H9 (cell line): ENCODE results near the gene RAC2. TPM values are rescaled to one million over a fixed set of nuclear protein-coding genes. Genes with fewer than 3 reads are reported as not detected.

Experiments used
- DNase-seq: peaks from one replicate; pipeline ENCODE4 v3.0.0-alpha.2; 2017
- H2AFZ ChIP-seq: one replicate; pipeline ENCODE4 v1.6.1; 2013; ENCODE audit warnings: mild to moderate bottlenecking, low read length, control low read depth, moderate library complexity
- H2AK5ac ChIP-seq: 2 replicates; pipeline ENCODE4 v1.6.1; 2013; ENCODE audit warnings: low read length, control low read depth, mixed read lengths; ENCODE audit not compliant: insufficient read length
- H2BK120ac ChIP-seq: one replicate; pipeline ENCODE4 v1.6.1; 2013; ENCODE audit warnings: low read depth, mild to moderate bottlenecking, low read length, control low read depth, inconsistent platforms; ENCODE audit not compliant: poor library complexity, severe bottlenecking
- H2BK12ac ChIP-seq: 2 replicates; pipeline ENCODE4 v1.6.1; 2013; ENCODE audit warnings: low read length, control low read depth, mixed read lengths, low read depth; ENCODE audit not compliant: insufficient read length
- H2BK15ac ChIP-seq: 2 replicates; pipeline ENCODE4 v1.6.1; 2013; ENCODE audit warnings: low read depth, low read length, control low read depth
- H2BK20ac ChIP-seq: one replicate; pipeline ENCODE4 v1.6.1; 2013; ENCODE audit warnings: low read depth, mild to moderate bottlenecking, low read length, control low read depth, inconsistent platforms; ENCODE audit not compliant: poor library complexity, severe bottlenecking
- H2BK5ac ChIP-seq: 2 replicates; pipeline ENCODE4 v1.6.1; 2013; ENCODE audit warnings: low read length, control low read depth, mixed read lengths; ENCODE audit not compliant: insufficient read length
- H3K14ac ChIP-seq: 2 replicates; pipeline ENCODE4 v1.6.1; 2013; ENCODE audit warnings: low read length, control low read depth; ENCODE audit not compliant: insufficient read depth
- H3K18ac ChIP-seq: 2 replicates; pipeline ENCODE4 v1.6.1; 2013; ENCODE audit warnings: low read depth, mild to moderate bottlenecking, mixed read lengths, low read length, control low read depth; ENCODE audit not compliant: insufficient read length
- H3K23ac ChIP-seq: 2 replicates; pipeline ENCODE4 v1.6.1; 2013; ENCODE audit warnings: low read length, control low read depth, mixed read lengths, low read depth; ENCODE audit not compliant: insufficient read length
- H3K23me2 ChIP-seq: 2 replicates; pipeline ENCODE4 v1.6.1; 2013; ENCODE audit warnings: low read depth, mild to moderate bottlenecking, mixed read lengths, low read length, control low read depth; ENCODE audit not compliant: insufficient read length, poor library complexity, severe bottlenecking
- H3K27ac ChIP-seq: 2 replicates; pipeline ENCODE4 v1.5.1; 2013; ENCODE audit warnings: low read length, control low read depth, mixed read lengths, low read depth; ENCODE audit not compliant: insufficient read length
- H3K27me3 ChIP-seq: 2 replicates; pipeline ENCODE4 v1.6.1; 2013; ENCODE audit warnings: low read length, control low read depth, inconsistent platforms; ENCODE audit not compliant: insufficient read depth
- H3K4ac ChIP-seq: 2 replicates; pipeline ENCODE4 v1.6.1; 2013; ENCODE audit warnings: low read depth, mild to moderate bottlenecking, control low read depth, inconsistent platforms, low read length, moderate library complexity
- H3K4me1 ChIP-seq: 2 replicates; pipeline ENCODE4 v1.6.1; 2013; ENCODE audit warnings: low read length, control low read depth, inconsistent platforms; ENCODE audit not compliant: insufficient read depth
- H3K4me2 ChIP-seq: 2 replicates; pipeline ENCODE4 v1.6.1; 2013; ENCODE audit warnings: low read length, control low read depth, mixed read lengths; ENCODE audit not compliant: insufficient read length, insufficient read depth
- H3K56ac ChIP-seq: 2 replicates; pipeline ENCODE4 v1.6.1; 2013; ENCODE audit warnings: low read depth, mild to moderate bottlenecking, mixed read lengths, low read length, control low read depth; ENCODE audit not compliant: insufficient read length
- H3K79me1 ChIP-seq: 2 replicates; pipeline ENCODE4 v1.6.1; 2013; ENCODE audit warnings: low read depth, mild to moderate bottlenecking, moderate library complexity, low read length, control low read depth, inconsistent platforms; ENCODE audit not compliant: insufficient read depth, poor library complexity, severe bottlenecking
- H3K79me2 ChIP-seq: 2 replicates; pipeline ENCODE4 v1.6.1; 2013; ENCODE audit warnings: low read length, control low read depth, inconsistent platforms; ENCODE audit not compliant: insufficient read depth
- H3K9ac ChIP-seq: 2 replicates; pipeline ENCODE4 v1.6.1; 2013; ENCODE audit warnings: low read length, control low read depth, mixed read lengths; ENCODE audit not compliant: insufficient read length; ENCODE audit errors: extremely low read depth
- H3K9me3 ChIP-seq: one replicate; pipeline ENCODE4 v1.6.1; 2013; ENCODE audit warnings: low read depth, low read length, inconsistent platforms; ENCODE audit not compliant: control insufficient read depth
- H3T11ph ChIP-seq: one replicate; pipeline ENCODE4 v1.6.1; 2013; ENCODE audit warnings: mild to moderate bottlenecking, low read length, control low read depth, inconsistent platforms
- H4K20me1 ChIP-seq: one replicate; pipeline ENCODE4 v1.6.1; 2013; ENCODE audit not compliant: control insufficient read depth, insufficient read length, insufficient read depth
- H4K5ac ChIP-seq: 2 replicates; pipeline ENCODE4 v1.6.1; 2013; ENCODE audit warnings: low read depth, mild to moderate bottlenecking, mixed read lengths, low read length, control low read depth; ENCODE audit not compliant: insufficient read length
- H4K8ac ChIP-seq: replicated peaks from 2 replicates; pipeline ENCODE4 v1.6.1; 2013; ENCODE audit warnings: low read length, control low read depth, mixed read lengths, low read depth; ENCODE audit not compliant: insufficient read length
- H4K91ac ChIP-seq: 2 replicates; pipeline ENCODE4 v1.6.1; 2013; ENCODE audit warnings: low read depth, mild to moderate bottlenecking, moderate library complexity, mixed read lengths, low read length, control low read depth; ENCODE audit not compliant: insufficient read length
- H3K27ac Mint-ChIP-seq, 3 experiments: 2 replicates in 2 of 3; 3 replicates in 1 of 3; pipeline ENCODE4 v1.8.0; 2020 to 2021; ENCODE audit warnings: mixed read lengths in 3 of 3, mild to moderate bottlenecking in 1 of 3, moderate library complexity in 1 of 3
- H3K27me3 Mint-ChIP-seq: 2 replicates; pipeline ENCODE4 v1.8.0; 2021; ENCODE audit warnings: low read depth, mild to moderate bottlenecking, moderate library complexity, mixed read lengths
- H3K36me3 Mint-ChIP-seq, 3 experiments: 2 replicates in 2 of 3; 3 replicates in 1 of 3; pipeline ENCODE4 v1.8.0; 2020 to 2021; ENCODE audit warnings: low read depth in 3 of 3, mixed read lengths in 3 of 3; ENCODE audit not compliant: insufficient read depth in 1 of 3
- H3K4me1 Mint-ChIP-seq, 2 experiments: 2 replicates each; pipeline ENCODE4 v1.8.0; 2020; ENCODE audit warnings: mixed read lengths in 2 of 2
- H3K4me3 Mint-ChIP-seq, 2 experiments: 2 replicates in 1 of 2; 3 replicates in 1 of 2; pipeline ENCODE4 v1.8.0; 2020 to 2021; ENCODE audit warnings: mild to moderate bottlenecking in 2 of 2, mixed read lengths in 2 of 2, moderate library complexity in 1 of 2
- H3K9me3 Mint-ChIP-seq, 2 experiments: 2 replicates in 1 of 2; 3 replicates in 1 of 2; pipeline ENCODE4 v1.8.0; 2020; ENCODE audit warnings: mild to moderate bottlenecking in 2 of 2, mixed read lengths in 2 of 2, moderate library complexity in 1 of 2
- CTCF ChIP-seq: fragments of 200-600 bp; sonication (generic); conservative IDR thresholded peaks from 3 replicates; pipeline ENCODE4 v1.8.0; 2021; ENCODE audit warnings: antibody characterized with exemption, mild to moderate bottlenecking
- WGBS: extraction: QIAGEN DNeasy Blood & Tissue Kit; methylation state at CpG from one replicate; pipeline ENCODE4 v1.1.7; 2013; ENCODE audit warnings: missing lambda C conversion rate, low lambda C conversion rate, mixed read lengths; ENCODE audit not compliant: insufficient read length; ENCODE audit errors: extremely low coverage; 5-methylcytosine and 5-hydroxymethylcytosine counted together
- total RNA-seq: library from RNA; stranded (reverse); gene quantifications from 2 replicates; pipeline ENCODE4 v1.2.1, GENCODE V29; 2021

Gene RAC2
- total RNA-seq, 1 experiment from 2014 or later: 2.8 TPM

- H3K27ac ChIP-seq: no peak overlapping the region
- no peak overlapping the region for H2AFZ ChIP-seq
- DNase-seq: no peak
- no peak overlapping the region for H3K18ac ChIP-seq
- no peak overlapping the region for H3K4ac ChIP-seq
- no peaks in the 10 kb centered on the region for H3K36me3 Mint-ChIP-seq
- no peak overlapping the region; a peak in 1 of 5 replicates for H3K4me3 Mint-ChIP-seq
- no peaks in the 10 kb centered on the region for H3K27me3 ChIP-seq
- H4K5ac ChIP-seq: no peak overlapping the region
- no peak overlapping the region for H2BK5ac ChIP-seq
- no peak overlapping the region for H3K9ac ChIP-seq
- H3K9me3 ChIP-seq: no peaks in the 10 kb centered on the region
- H4K20me1 ChIP-seq: no peaks in the 10 kb centered on the region
- H4K8ac ChIP-seq: no peak overlapping the region
- no peaks in the 10 kb centered on the region for H3K79me2 ChIP-seq
- H2BK12ac ChIP-seq: no peak overlapping the region
- H2BK120ac ChIP-seq: no peak overlapping the region
- H2BK20ac ChIP-seq: no peak overlapping the region
- peaks cover 45% of the 10 kb centered on the region for H3K27me3 Mint-ChIP-seq
- H3T11ph ChIP-seq: no peak overlapping the region
- WGBS: no CpG with 5 or more reads among the region's 18 CpGs
- no peak overlapping the region for H4K91ac ChIP-seq
- H3K4me1 ChIP-seq: no peaks in the 10 kb centered on the region
- H3K27ac Mint-ChIP-seq: peak overlapping the region in 1 of 3 experiments; percentile 46; a peak in 1 of 7 replicates
- H2AK5ac ChIP-seq: no peak overlapping the region
- TF ChIP-seq CTCF: no peak
- no peak overlapping the region for H3K23ac ChIP-seq
- H3K9me3 Mint-ChIP-seq: no peaks in the 10 kb centered on the region; a peak in 1 of 5 replicates
- no peak overlapping the region; the same call in 1 of the 2 replicates for H3K14ac ChIP-seq
- H3K56ac ChIP-seq: no peak overlapping the region
- H2BK15ac ChIP-seq: no peak overlapping the region
- H3K23me2 ChIP-seq: no peaks in the 10 kb centered on the region
- no peaks in the 10 kb centered on the region for H3K79me1 ChIP-seq
- H3K4me2 ChIP-seq: no peak overlapping the region
- peaks cover 33 to 53% of the 10 kb centered on the region in 2 experiments for H3K4me1 Mint-ChIP-seq
These were observed 68.4 kb downstream of the RAC2 start for GRCh38 chr22:37175414-37176281.

Other genes starting within 250 kb of the RAC2 start
- 31.2 and 31.9 TPM in 2 replicates for gene TST, start 224.8 kb downstream of the RAC2 start, total RNA-seq
- gene MPST, start 224.5 kb downstream of the RAC2 start, total RNA-seq: 70.5 and 72.8 TPM in 2 replicates
- gene KCTD17, start 192.5 kb downstream of the RAC2 start, total RNA-seq: 34.1 and 36.8 TPM in 2 replicates
- not detected in 2 replicates for gene TMPRSS6, start 134.6 kb downstream of the RAC2 start, total RNA-seq
- 0.35 TPM in 2 replicates for gene IL2RB, start 94.4 kb downstream of the RAC2 start, total RNA-seq
- gene C1QTNF6, start 56.0 kb downstream of the RAC2 start, total RNA-seq: 3.8 and 5.0 TPM in 2 replicates
- 0.68 and 0.72 TPM in 2 replicates for gene SSTR3, start 31.8 kb downstream of the RAC2 start, total RNA-seq
- not detected in 2 replicates for gene CYTH4, start 38.2 kb upstream of the RAC2 start, total RNA-seq
- gene ELFN2, start 183.2 kb upstream of the RAC2 start, total RNA-seq: 0.64 and 0.70 TPM in 2 replicates
- gene MFNG, start 242.1 kb upstream of the RAC2 start, total RNA-seq: 2.0 and 3.3 TPM in 2 replicates